ENCODE measurements around the gene C15orf39.

DNA sequence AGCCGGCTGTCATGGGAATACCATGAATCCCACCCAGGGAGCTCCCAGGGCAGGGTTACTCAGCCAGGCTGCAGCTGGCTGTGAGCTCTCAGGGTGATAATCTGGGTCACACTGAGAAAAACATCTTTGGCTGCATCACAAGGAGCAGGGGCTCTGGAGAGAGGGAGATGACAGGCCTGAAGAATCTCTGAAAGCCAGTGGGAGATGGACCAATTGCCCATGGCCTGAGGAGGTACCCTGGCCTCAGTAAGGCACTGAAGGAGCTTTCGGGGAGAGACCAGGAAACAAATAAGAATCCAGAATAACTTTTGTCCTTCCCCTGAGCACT is 28.3 kb downstream of the C15orf39 start:
- TF ChIP-seq EZH2phosphoT487 (IDR thresholded peaks at IDR 0.05; ENCODE audit: low read depth): no peak
- TF ChIP-seq, protein P1, sequence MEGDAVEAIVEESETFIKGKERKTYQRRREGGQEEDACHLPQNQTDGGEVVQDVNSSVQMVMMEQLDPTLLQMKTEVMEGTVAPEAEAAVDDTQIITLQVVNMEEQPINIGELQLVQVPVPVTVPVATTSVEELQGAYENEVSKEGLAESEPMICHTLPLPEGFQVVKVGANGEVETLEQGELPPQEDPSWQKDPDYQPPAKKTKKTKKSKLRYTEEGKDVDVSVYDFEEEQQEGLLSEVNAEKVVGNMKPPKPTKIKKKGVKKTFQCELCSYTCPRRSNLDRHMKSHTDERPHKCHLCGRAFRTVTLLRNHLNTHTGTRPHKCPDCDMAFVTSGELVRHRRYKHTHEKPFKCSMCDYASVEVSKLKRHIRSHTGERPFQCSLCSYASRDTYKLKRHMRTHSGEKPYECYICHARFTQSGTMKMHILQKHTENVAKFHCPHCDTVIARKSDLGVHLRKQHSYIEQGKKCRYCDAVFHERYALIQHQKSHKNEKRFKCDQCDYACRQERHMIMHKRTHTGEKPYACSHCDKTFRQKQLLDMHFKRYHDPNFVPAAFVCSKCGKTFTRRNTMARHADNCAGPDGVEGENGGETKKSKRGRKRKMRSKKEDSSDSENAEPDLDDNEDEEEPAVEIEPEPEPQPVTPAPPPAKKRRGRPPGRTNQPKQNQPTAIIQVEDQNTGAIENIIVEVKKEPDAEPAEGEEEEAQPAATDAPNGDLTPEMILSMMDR (IDR thresholded peaks at IDR 0.05; ENCODE audit: low read depth, low read length): no peak

Data from OCI-LY3 (cell line).